Loucy (cell line): ENCODE results near the gene SCRN1.

Experiments used
- H2AFZ ChIP-seq: fragments of 200-600 bp; sonication (generic); 2 replicates; pipeline ENCODE4 v1.6.0; 2016; ENCODE audit warnings: antibody characterized with exemption, mild to moderate bottlenecking, low read length, moderate library complexity
- H3F3A ChIP-seq: fragments of 200-600 bp; 2 replicates; pipeline ENCODE4 v1.6.0; 2016; ENCODE audit warnings: antibody characterized with exemption, low read depth, mild to moderate bottlenecking
- H3K27me3 ChIP-seq: fragments of 200-600 bp; sonication (generic); 2 replicates; pipeline ENCODE4 v1.6.1; 2014; ENCODE audit warnings: low read length, mild to moderate bottlenecking; ENCODE audit not compliant: insufficient read depth, poor library complexity, severe bottlenecking
- H3K36me3 ChIP-seq: fragments of 200-600 bp; sonication (generic); 2 replicates; pipeline ENCODE4 v1.6.1; 2016; ENCODE audit warnings: low read length; ENCODE audit not compliant: insufficient read depth
- H3K4me1 ChIP-seq: fragments of 200-600 bp; sonication (generic); 2 replicates; pipeline ENCODE4 v1.5.1; 2014; ENCODE audit warnings: low read length, mild to moderate bottlenecking; ENCODE audit not compliant: insufficient read depth, poor library complexity, severe bottlenecking
- H3K4me2 ChIP-seq: fragments of 200-600 bp; sonication (generic); 2 replicates; pipeline ENCODE4 v1.6.0; 2014; ENCODE audit warnings: antibody characterized with exemption, low read length, low read depth, mild to moderate bottlenecking; ENCODE audit not compliant: poor library complexity, severe bottlenecking
- H3K4me3 ChIP-seq: fragments of 200-600 bp; sonication (generic); 2 replicates; pipeline ENCODE4 v1.5.1; 2014; ENCODE audit warnings: low read length, mild to moderate bottlenecking, mixed read lengths; ENCODE audit not compliant: poor library complexity, severe bottlenecking
- H3K79me2 ChIP-seq: fragments of 200-600 bp; sonication (generic); 2 replicates; pipeline ENCODE4 v1.6.1; 2014; ENCODE audit warnings: low read length; ENCODE audit not compliant: insufficient read depth
- H3K9ac ChIP-seq: fragments of 200-600 bp; sonication (generic); 2 replicates; pipeline ENCODE4 v1.6.0; 2014; ENCODE audit warnings: mild to moderate bottlenecking, low read depth, low read length, moderate library complexity; ENCODE audit not compliant: poor library complexity, severe bottlenecking
- H3K9me2 ChIP-seq: fragments of 200-600 bp; sonication (generic); replicated peaks from 2 replicates; pipeline ENCODE4 v1.6.1; 2016; ENCODE audit warnings: low read depth, low read length, mixed read lengths
- H3K9me3 ChIP-seq: fragments of 200-600 bp; sonication (generic); 2 replicates; pipeline ENCODE4 v1.6.1; 2014; ENCODE audit warnings: mild to moderate bottlenecking, antibody characterized with exemption, low read length, low read depth; ENCODE audit not compliant: insufficient read depth
- H4K20me1 ChIP-seq: fragments of 200-600 bp; sonication (generic); 2 replicates; pipeline ENCODE4 v1.6.0; 2014; ENCODE audit warnings: antibody characterized with exemption, low read length, mild to moderate bottlenecking; ENCODE audit not compliant: insufficient read depth, poor library complexity, severe bottlenecking
- CTCF ChIP-seq: fragments of 200-600 bp; sonication (generic); conservative IDR thresholded peaks from 2 replicates; pipeline ENCODE4 v1.5.1; 2014; ENCODE audit warnings: mild to moderate bottlenecking, antibody characterized with exemption, low read length
- EZH2phosphoT487 ChIP-seq: fragments of 200-600 bp; IDR thresholded peaks from 2 replicates; pipeline ENCODE4 v1.6.1; 2018; ENCODE audit warnings: antibody characterized with exemption, mild to moderate bottlenecking, moderate library complexity, borderline replicate concordance

SCRN1 gene

GRCh38 chr7:29972315-29972669, 17.3 kb downstream of the SCRN1 start:
- Histone ChIP-seq H3K36me3 (no peaks in the 10 kb centered on the region), H3K9me3 (peaks cover 4% of the 10 kb centered on the region; the same call in 1 of the 2 replicates), H3K4me1 (peaks cover 17% of the 10 kb centered on the region), H3K9me2 (no peaks in the 10 kb centered on the region), H3K79me2 (no peaks in the 10 kb centered on the region), H3F3A (no peaks in the 10 kb centered on the region), H3K4me2 (no peak overlapping the region), H3K9ac (no peak overlapping the region), H3K27me3 (no peaks in the 10 kb centered on the region), H2AFZ (no peak overlapping the region), H4K20me1 (no peaks in the 10 kb centered on the region), H3K4me3 (no peak overlapping the region)
- TF ChIP-seq EZH2phosphoT487 (no peak), CTCF (no peak)

GRCh38 chr7:29971566-29972314, 17.9 kb downstream of the SCRN1 start:
- H3K79me2 ChIP-seq: no peaks in the 10 kb centered on the region

GRCh38 chr7:29970158-29970557, 19.4 kb downstream of the SCRN1 start:
- Histone ChIP-seq H3K27me3 (no peaks in the 10 kb centered on the region), H3K4me3 (no peak overlapping the region), H3K79me2 (no peaks in the 10 kb centered on the region), H3K9me2 (no peaks in the 10 kb centered on the region), H3F3A (no peaks in the 10 kb centered on the region), H2AFZ (no peak overlapping the region), H3K4me2 (no peak overlapping the region), H3K9me3 (peaks cover 4% of the 10 kb centered on the region; the same call in 1 of the 2 replicates), H3K4me1 (peaks cover 6% of the 10 kb centered on the region), H3K9ac (no peak overlapping the region), H3K36me3 (no peaks in the 10 kb centered on the region), H4K20me1 (no peaks in the 10 kb centered on the region)
- no peak for TF ChIP-seq CTCF
- TF ChIP-seq EZH2phosphoT487: no peak

More at GRCh38 chr7:29971566-29972314, 17.9 kb downstream of the SCRN1 start:
- peaks cover 4% of the 10 kb centered on the region; the same call in 1 of the 2 replicates for H3K9me3 ChIP-seq
- H4K20me1 ChIP-seq: no peaks in the 10 kb centered on the region
- no peaks in the 10 kb centered on the region for H3K36me3 ChIP-seq
- no peaks in the 10 kb centered on the region for H3K27me3 ChIP-seq
- H3K9ac ChIP-seq: no peak overlapping the region
- no peak for TF ChIP-seq EZH2phosphoT487
- TF ChIP-seq CTCF: no peak
- H3F3A ChIP-seq: no peaks in the 10 kb centered on the region
- H3K4me3 ChIP-seq: no peak overlapping the region
- peaks cover 13% of the 10 kb centered on the region for H3K4me1 ChIP-seq
- no peak overlapping the region for H3K4me2 ChIP-seq
- no peak overlapping the region for H2AFZ ChIP-seq
- H3K9me2 ChIP-seq: no peaks in the 10 kb centered on the region
